ENCODE measurements around the gene GAREM2.
"Not testable (repeated sequence)": the region's sequence is repeated elsewhere in the genome, so short reads cannot be mapped to it uniquely, and the experiment has no call there.

The GAREM2 gene

DNA sequence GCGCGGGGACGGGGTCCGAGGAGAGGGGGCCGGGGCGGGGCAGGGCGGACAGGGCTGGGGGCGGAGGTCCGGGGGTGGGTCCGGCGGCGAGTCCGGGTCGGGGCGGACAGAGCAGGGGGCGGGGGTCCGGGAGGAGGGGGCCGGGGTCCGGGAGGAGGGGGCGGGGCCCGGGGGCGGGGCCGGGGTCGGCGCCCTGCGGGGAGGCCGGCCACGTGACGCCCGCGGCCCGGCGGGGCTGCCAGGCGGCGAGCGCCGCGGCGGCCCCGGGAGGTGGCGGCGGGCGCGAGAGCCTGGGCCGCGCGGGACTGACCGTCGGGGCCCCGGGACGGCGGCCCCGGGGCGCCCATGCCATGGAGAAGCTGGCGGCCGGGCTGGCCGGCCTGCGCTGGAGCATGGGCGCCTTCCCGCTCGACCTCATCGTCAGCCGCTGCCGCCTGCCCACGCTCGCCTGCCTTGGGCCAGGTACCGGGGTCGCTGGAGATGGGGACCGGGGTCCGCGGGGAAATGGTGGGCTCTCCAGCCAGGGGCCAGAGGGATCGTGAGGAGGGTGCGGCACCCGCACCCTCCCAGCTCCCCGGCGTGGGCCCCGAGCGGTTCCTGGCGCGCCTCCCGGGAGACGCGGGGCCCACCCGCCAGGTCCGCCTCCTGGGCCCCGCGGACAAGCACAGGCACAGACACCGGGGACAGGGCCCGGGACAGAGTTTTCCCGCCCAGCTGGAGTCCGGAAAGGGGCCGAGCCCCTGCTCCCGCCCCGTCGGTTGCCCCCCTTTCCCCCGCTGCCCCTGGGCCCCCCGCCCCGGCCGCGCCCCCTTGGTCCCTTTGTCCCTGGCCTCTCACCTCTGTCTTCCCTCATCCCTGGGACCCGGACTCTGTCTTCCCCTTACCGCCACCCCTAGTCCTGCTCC is at the start of gene GAREM2:
TSS of gene GAREM2 (plus strand) at position 218 of the 905 bp plus-strand sequence. CDS start at position 351, 133 bp downstream.
- no peak for DNase-seq

GRCh38 chr2:26123426-26123825 is 49.5 kb upstream of the GAREM2 start:
- DNase-seq, result no peak

DNA sequence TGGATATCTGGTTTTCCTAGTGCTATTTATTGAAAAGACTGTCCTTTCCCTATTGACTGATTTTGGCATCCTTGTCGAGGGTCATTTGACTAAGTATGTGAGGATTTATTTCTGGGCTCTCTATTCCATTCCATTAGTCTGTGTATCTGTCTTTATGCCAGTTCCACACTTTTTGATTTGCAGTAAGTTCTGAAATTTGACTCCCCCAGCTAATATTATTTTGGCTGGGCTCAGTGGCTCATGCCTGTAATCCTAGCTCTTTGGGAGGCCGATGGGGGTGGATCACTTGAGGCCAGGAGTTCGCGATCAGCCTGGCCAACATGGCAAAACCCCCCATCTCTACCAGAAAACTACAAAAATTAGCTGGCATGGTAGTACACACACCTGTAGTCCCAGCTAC is 46.8 kb upstream of the GAREM2 start:
- DNase-seq, result no peak

GRCh38 chr2:26128176-26128575 is 44.7 kb upstream of the GAREM2 start:
- no peak for DNase-seq

DNA sequence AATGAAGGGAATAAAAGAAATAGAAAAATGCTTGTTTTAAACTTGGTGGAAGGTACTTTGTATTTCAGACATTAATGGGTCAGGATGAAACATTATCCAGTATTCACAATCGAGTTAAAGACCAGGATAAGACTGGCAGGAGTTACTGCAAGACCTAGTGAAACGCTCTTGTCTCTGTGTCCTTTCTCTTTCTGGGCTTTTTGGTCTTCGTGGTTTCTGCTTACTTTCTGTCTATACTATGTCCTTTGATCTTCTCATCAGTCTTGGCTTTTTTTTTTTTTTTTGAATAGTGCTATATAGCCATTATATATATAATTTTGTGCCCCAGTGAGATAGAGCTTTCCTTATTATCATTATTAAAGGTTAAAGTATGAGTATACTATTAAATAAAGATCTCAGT is 42.1 kb upstream of the GAREM2 start:
- DNase-seq, result no peak

GRCh38 chr2:26136451-26136850 is 36.4 kb upstream of the GAREM2 start:
- DNase-seq, result no peak

- no peak for DNase-seq
Measured at GRCh38 chr2:26139269-26140183, 33.4 kb upstream of the GAREM2 start.

DNA sequence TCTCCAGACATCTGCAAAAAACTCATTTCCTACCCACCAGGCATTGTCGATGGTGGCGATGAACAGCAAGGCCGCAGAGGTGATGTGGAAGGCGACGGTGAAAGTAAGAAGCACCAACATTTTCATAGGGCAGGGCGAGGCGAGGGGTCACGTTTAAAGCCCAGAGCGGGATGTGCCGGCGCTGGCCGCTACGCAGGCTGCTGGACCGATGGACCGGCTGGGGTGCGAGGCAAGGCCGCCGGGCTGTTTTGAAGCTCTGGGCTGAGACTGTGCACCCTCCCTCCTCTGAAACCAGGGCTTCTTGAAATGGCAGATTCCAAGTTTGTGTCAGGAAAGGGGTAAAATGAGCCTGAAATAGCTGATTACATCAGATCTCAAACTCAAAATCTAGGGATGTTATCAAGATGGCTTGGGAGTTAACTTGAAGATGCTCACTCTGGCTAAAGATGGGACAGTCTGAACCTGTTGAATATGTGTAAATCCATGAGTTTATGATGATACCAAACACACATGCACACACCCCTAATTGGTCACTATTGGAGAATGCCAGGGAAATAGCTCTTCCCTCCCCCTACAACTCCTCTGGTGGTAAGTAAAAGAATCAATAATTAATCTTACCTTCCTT is 31.6 kb upstream of the GAREM2 start:
- DNase-seq, result no peak

- DNase-seq, result no peak
Measured at GRCh38 chr2:26144031-26144430, 28.9 kb upstream of the GAREM2 start.

DNA sequence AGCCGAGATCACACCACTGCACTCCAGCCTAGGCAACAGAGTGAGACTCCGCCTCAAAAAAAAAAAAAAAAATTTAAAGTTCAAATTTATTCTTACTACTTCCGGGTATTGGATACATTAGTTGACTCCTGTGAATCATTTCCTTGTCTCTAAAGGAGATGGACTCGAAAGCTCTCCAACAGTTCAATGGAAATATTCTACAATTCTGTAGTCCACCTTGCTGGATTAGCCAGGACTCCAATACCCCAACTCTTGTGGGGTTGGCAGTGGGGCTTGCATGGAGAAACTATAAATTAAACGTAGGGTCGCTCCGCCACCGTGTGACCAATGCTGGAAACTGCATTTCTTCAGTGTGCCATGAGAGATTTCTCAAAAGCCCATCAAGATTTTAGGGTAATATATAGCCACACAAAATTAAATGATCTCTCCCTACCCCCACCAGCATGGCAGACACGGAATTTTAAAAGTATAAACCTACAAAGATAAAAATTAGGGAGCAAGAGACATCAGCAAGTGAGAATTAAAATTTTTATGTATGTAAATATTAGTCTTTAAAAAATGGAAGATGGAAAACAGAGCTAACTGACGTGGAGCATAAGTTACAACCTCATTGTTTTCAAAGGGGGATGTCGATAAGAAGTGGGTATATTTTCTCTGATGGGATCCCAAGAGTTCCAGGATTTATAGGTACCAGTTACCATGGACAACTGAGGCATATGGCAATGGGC is 27.8 kb upstream of the GAREM2 start:
- peak; percentile 71 for DNase-seq

DNA sequence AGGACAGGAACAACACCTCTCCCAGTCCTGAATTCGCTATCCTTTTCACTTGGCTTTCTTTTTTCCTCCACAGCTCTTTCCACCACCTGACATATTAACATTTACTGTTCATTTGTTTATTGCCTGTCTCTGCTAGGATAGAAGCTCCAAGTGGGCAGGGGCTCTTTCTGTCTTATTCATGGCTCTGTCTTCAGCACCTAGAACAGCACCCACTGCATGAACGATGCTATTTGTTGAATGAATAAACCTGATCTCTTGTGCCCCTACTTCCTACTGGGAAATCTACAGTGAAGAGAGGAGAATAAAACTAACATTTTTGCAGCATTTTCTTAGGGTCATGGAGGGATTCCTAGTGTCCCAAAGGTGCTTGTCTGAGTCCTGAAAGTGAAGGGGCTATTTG is 24.4 kb upstream of the GAREM2 start:
- no peak for DNase-seq

DNA sequence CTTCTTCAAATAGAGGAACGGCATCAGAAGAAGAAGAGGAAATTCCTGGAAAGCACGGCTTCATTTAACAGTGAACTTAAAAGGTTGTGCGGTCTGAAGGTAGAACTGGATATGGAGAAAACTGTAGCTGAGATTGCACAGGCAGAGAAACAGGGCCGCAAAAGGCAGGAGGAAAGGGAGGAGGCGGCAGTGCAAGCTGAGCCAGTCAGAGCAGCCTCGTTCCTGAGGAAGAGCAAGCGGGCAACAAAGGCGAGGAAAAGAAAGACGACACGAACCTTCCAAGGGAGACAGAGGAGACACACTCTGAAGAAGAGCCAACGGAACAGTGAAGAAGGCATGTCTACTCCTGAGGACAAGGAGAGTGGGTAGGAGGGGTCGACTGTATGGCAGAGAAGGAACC is 22.6 kb upstream of the GAREM2 start:
- no peak for DNase-seq

DNA sequence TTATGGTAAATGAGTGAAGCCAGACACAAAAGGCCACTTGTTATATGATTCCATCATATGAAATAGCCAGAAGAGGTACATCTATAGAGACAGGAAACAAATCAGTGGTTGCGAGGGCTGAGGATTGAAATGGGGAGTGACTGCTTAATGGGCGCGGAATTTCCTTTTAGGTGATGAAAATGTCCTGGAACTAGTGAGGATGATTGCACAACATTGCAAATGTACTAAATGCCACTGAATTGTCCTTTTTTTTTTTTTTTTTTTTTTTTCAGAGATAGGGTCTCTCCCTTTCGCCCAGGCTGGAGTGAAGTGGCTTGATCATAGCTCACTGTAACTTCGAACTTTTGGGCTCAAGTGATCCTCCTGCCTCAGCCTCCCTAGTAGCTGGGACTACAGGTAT is 15.3 kb upstream of the GAREM2 start:
- DNase-seq, result no peak

DNA sequence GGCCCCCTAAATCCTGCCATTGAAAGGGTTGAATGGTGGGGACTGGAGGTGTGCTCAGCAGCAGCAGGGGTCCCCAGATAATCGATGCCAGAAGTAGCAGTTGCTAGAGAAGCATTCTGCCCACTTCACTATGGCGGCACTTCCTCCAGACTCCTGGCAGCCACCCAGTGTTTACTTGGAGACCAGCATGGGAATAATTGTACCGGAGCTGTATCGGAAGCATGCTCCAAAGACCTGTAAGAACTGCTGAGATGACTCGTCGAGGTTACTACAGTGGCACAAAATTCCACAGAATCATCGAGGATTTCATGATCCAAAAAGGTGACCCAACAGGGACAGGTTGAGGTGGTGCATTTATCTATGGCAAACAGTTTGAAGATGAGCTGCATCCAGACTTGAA is 11.0 kb upstream of the GAREM2 start:
- no peak for DNase-seq

DNA sequence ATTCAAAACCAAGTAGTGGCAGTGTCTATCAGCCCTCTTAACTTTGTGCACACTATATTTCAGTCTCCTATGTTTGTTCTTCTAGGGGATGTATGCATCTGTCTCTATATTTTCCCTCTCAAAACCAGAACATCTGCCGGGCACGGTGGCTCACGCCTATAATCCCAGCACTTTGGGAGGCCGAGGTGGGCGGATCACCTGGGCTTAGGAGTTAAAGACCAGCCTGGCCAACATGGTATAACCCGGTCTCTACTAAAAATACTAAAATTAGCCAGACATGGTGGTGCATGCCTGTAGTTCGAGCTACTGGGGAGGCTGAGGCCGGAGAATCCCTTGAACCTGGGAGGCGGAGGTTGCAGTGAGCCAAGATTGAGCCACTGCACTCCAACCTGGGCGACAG is 9.9 kb upstream of the GAREM2 start:
- DNase-seq, result no peak

DNA sequence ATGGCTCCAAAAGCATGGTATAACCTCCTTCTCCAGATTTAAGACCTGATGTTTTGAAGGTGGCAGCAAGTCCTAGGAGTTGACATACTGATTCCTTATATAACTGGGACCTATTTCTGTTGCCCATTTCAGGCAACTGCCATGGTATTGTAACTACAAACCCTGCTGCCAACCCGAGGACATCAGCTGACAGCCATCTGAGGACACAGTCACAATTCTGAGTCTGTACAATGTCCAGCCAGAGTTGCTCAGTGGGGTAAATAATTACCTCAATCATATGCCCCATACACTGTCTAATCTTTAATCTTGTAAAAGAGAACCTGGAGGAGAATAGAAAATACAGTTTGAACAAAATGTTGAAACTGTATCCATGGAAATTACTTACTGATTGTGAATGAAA is 8.7 kb upstream of the GAREM2 start:
- DNase-seq, result no peak

DNA sequence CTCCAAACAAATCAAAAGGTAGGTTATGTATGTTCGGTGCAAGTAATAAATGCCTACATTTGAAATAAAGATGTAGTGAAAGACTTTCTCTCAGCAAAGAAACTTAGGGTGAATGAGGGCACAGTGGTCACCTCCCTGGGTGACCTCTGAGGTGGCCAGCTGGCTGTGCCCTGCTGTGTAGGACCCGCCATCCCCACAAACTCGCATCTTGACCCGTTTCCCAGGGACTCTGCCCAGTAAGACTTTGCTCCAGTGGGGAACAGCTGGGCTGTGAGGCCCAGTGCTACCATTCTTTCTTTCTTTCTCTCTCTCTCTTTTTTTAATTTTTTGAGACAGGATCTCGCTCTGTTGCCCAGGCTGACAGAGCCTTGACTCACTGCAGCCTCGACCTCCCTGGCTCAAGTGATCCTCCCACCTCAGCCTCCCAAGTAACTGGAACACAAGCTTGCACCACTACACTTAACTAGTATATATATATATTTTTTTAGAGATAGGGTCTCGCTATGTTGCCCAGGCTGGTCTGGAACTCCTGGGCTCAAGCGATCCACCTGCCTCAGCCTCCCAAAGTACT is 8.2 kb upstream of the GAREM2 start:
- DNase-seq, result no peak

GRCh38 chr2:26165403-26165802 is 7.5 kb upstream of the GAREM2 start:
- no peak for DNase-seq

DNA sequence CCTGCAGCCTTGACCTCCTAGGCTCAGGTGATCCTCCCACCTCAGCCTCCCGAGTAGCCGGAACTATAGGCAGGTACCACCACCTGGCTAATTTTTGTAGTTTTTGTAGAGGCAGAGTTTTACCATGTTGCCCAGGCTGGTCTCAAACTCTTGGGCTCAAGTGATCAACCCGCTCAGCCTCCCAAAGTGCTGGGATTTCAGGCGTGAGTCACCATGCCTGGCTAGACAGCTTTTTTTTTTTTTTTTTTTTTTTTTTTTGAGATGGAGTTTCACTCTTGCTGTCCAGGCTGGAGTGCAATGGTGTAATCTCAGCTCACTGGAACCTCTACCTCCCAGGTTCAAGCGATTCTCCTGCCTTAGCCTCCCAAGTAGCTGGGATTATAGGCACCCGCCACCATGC is 6.3 kb upstream of the GAREM2 start:
- DNase-seq, result not testable (repeated sequence)

DNA sequence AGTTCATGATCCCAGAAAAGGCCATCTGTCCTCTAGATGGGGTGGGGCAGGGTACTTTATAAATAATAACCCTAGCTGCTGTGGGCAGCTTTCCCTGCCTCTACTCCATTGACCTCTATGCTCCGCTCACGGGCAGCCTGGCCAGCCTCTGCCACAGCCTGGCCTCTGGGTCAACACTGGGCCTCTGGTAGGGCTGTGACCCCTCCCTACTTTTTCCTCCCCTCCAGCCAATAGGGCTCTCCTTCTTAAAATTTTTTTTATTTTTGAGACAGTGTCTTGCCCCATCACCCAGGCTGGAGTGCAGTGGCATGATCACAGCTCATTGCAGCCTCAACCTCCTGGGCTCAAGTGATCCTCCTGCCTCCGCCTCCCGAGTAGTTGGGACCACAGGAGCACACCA is 4.1 kb upstream of the GAREM2 start:
- DNase-seq, result no peak

DNA sequence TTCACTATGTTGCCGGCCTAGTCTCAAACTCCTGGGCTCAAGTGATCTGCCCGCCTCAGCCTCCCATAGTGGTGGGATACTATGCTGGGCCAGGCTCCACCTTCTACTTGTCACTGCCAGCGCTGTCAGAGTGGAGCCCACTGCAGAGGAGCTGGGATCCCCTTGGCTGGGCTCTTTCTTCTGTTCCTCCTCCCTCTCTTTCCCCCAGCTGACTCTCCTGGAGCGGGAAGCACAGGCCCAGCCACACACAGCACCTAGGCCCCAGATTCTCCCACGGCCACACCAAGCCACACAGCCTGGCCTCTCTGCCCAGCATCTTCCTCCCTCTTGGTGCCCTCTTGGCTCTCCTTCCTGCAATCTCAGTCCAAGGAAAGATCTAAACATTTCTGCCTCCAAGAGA is 3.7 kb upstream of the GAREM2 start:
- DNase-seq, result no peak

DNA sequence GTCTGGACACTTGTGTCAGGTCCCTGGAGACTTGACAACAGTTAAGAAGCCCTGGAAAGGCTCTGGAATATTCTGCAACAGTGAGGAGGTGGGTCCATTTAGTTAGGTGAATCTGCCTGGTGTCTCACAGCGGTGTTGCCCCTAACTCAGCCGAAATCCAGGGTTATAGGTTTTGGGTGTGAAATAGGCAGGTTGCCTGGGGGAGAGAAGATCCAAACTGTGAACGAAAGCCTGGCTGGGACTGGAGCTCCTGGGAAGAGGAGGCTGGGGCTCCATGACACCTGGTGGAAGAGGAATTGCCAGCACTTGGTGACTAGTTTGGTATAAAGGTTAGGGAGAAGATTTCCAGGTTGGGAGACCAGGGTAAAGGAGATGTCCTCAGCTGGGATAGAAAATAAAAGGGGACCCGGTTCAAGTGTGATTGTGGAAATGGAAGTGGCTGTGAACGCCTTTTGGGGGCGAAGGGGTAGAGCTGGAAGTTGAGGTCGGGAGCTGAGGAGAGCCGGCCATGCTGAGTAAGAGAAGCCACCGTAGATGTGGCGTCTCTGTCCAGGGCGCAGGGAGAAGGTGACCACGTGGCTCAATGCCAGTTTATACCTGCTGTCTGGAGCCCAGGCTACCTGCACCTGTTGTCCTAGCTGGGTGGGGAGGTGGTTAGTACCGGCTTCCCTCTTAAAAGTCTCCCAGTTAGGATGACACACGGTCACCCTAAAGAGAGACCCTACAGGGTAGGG is 3.0 kb upstream of the GAREM2 start:
- no peak for DNase-seq
